Pulmonary artery endothelial cell (primary cell): ENCODE data around the gene THAP3. TPM values are rescaled to one million over a fixed set of nuclear protein-coding genes. Genes with fewer than 3 reads are reported as not detected.

ENCODE experiments used
- DNase-seq: peaks from one replicate; pipeline ENCODE4 v3.0.0-alpha.2; 2011; ENCODE audit warnings: low read depth, low spot score
- total RNA-seq: library from RNA; depleted of rRNA; stranded (reverse); fragments of >200 nt; gene quantifications from 2 replicates; pipeline ENCODE4 v1.2.3, GENCODE V29; 2014

THAP3 gene
- total RNA-seq, 1 donor from 2014 or later = 17.5 TPM

GRCh38 chr1:6603915-6604558 is 20.6 kb upstream of the THAP3 start:
- DNase-seq = peak; percentile 81

- no peak for DNase-seq
Measured at GRCh38 chr1:6612641-6613360, 11.9 kb upstream of the THAP3 start.

- peak; percentile 98 for DNase-seq
Measured at GRCh38 chr1:6613361-6614018, 11.2 kb upstream of the THAP3 start, which contains the start of gene PHF13. Gene PHF13, plus strand, starts transcription at chr1:6613731. Its CDS starts 336 bp downstream, at chr1:6614067.

GRCh38 chr1:6614019-6614928 is 10.4 kb upstream of the THAP3 start:
- DNase-seq = no peak

- DNase-seq = no peak
Measured at GRCh38 chr1:6614929-6615785, 9.5 kb upstream of the THAP3 start.

- DNase-seq = no peak
Measured at GRCh38 chr1:6619045-6619444, 5.6 kb upstream of the THAP3 start.

- DNase-seq = no peak
Measured at GRCh38 chr1:6621429-6622391, 3.0 kb upstream of the THAP3 start.

- DNase-seq = no peak
Measured at GRCh38 chr1:6622396-6623152, 2.1 kb upstream of the THAP3 start.

GRCh38 chr1:6623269-6623965 is 1.3 kb upstream of the THAP3 start:
- DNase-seq = no peak

GRCh38 chr1:6625584-6626149 is 999 bp downstream of the THAP3 start:
- no peak for DNase-seq

GRCh38 chr1:6627031-6627430 is 2.4 kb downstream of the THAP3 start:
- DNase-seq = no peak

GRCh38 chr1:6627841-6628545 is 3.3 kb downstream of the THAP3 start:
- no peak for DNase-seq

- DNase-seq = no peak
Measured at GRCh38 chr1:6628971-6629479, 4.4 kb downstream of the THAP3 start.

- DNase-seq = no peak
Measured at GRCh38 chr1:6630027-6630426, 5.4 kb downstream of the THAP3 start.

- no peak for DNase-seq
Measured at GRCh38 chr1:6631058-6631457, 6.4 kb downstream of the THAP3 start.

GRCh38 chr1:6632588-6633514 is 8.2 kb downstream of the THAP3 start:
- no peak for DNase-seq
